Upper lobe of right lung (tissue), 1 donor: ENCODE data around the gene TTC24. TPM values are rescaled to one million over a fixed set of nuclear protein-coding genes. Genes with fewer than 3 reads are reported as not detected.

Source experiments
- ATAC-seq: fragments of 200-7000 bp; cut with Tn5 transposase; one replicate; pipeline ENCODE4 v1.9.1; 2020; ENCODE audit warnings: mild to moderate bottlenecking, moderate library complexity
- DNase-seq: peaks from one replicate; pipeline ENCODE4 v3.0.0-alpha.2; 2020
- H3K27ac ChIP-seq: fragments of 200-600 bp; one replicate; pipeline ENCODE4 v1.8.0; 2022
- H3K27me3 ChIP-seq: fragments of 200-600 bp; one replicate; pipeline ENCODE4 v1.8.0; 2022; ENCODE audit warnings: mild to moderate bottlenecking
- H3K36me3 ChIP-seq: fragments of 200-600 bp; one replicate; pipeline ENCODE4 v1.8.0; 2022
- H3K4me1 ChIP-seq: fragments of 200-600 bp; one replicate; pipeline ENCODE4 v1.8.0; 2022
- H3K4me3 ChIP-seq: fragments of 200-600 bp; one replicate; pipeline ENCODE4 v1.8.0; 2022; ENCODE audit warnings: mild to moderate bottlenecking
- H3K9me3 ChIP-seq: fragments of 200-600 bp; one replicate; pipeline ENCODE4 v1.8.0; 2022
- CTCF ChIP-seq: fragments of 200-600 bp; IDR thresholded peaks from one replicate; pipeline ENCODE4 v1.8.0; 2022; ENCODE audit warnings: antibody characterized with exemption
- intact Hi-C: fragments of 100-400 bp; cut with DNase I; formaldehyde crosslinking; loops from one replicate; pipeline ENCODE4 v1.11.0; 2022
- total RNA-seq: library from RNA; stranded (reverse); fragmentation: NEBNext Ultra II Directional; extraction: Animal tissue kit (Norgen Biotek cat#: 25700); gene quantifications from one replicate; pipeline ENCODE4 v1.2.1, GENCODE V29; 2021
- donor health status: DM: no; HTN: yes; CAD: no; lungs with severe emphysema.

Gene TTC24
- total RNA-seq, 1 donor from 2014 or later, result not detected

DNA sequence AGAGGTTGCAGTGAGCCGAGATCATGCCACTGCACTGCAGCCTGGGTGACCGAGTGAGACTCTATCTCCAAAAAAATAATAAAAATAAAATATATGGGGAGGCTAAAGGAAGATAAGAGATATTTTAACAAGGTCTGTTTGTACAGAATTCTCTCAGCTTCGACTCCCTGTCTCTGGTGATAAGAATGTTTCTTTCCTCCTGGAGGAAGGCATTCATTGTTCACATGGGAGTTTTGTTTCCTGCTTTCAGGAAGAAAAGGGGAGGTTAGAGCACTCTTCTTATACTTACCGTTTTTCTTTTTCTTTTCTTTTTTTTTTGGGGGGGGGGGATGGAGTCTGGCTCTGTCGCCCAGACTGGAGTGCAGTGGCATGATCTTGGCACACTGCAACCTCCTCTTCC lies 10.0 kb downstream of the TTC24 start:
- intact Hi-C loops, result no loop called here
- DNase-seq (no peak), ATAC-seq (no peak)
- Histone ChIP-seq H3K36me3 (peaks cover 14% of the 10 kb centered on the region), H3K27me3 (no peaks in the 10 kb centered on the region), H3K27ac (no peak overlapping the region), H3K4me1 (peaks cover 12% of the 10 kb centered on the region), H3K9me3 (no peaks in the 10 kb centered on the region), H3K4me3 (no peak overlapping the region)
- no peak for TF ChIP-seq CTCF

DNA sequence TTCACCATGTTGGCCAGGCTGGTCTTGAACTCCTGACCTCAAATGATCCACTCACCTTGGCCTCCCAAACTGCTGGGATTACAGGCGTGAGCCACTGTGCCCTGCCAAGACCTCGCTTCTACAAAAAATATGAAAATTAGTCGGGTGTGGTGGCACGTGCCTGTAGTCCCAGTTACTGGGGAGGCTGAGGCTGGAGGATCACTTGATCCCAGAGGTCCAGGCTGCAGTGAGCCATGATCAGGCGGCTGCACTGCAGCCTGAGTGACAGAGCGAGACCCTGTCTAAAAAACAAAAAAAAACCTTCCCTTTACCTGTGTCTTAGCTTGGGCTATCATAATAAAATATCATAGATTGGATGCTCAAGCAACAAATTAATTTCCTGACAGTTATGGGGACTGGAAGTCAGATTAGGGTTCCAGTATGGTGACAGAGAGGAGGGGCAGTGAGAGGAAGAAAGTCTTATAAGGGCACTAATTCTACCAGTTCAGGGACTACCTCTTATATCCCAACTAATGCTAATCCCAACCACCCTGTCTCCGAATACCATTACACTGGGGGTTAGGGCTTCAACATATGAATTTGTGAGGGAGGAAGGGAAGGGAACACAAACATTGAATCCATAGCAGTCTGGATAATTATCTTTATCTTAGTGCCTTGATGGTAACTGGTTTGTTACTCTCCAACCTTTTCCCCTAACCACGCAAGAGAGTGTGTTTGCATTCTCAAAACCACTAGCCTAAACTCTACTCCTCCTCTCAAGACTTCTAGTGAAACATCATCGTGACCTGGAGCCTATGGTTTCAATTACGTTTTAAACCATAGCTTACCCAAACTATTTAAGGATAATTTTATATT lies 11.0 kb downstream of the TTC24 start:
- Histone ChIP-seq H3K9me3 (no peaks in the 10 kb centered on the region), H3K4me3 (no peak overlapping the region), H3K4me1 (peaks cover 12% of the 10 kb centered on the region), H3K27ac (peak overlapping the region; percentile 85), H3K27me3 (no peaks in the 10 kb centered on the region), H3K36me3 (peaks cover 25% of the 10 kb centered on the region)
- no peak for TF ChIP-seq CTCF
- no peak for ATAC-seq
- no peak for DNase-seq
- intact Hi-C loops, result no loop called here

GRCh38 chr1:156591181-156591431 lies 11.6 kb downstream of the TTC24 start:
- no peaks in the 10 kb centered on the region for H3K9me3 ChIP-seq
- peak overlapping the region; percentile 91 for H3K4me3 ChIP-seq
- no peaks in the 10 kb centered on the region for H3K27me3 ChIP-seq
- peaks cover 12% of the 10 kb centered on the region for H3K4me1 ChIP-seq
- no peak for ATAC-seq
- H3K36me3 ChIP-seq, result peaks cover 29% of the 10 kb centered on the region
- TF ChIP-seq CTCF, result no peak
- intact Hi-C loops, result no loop called here
- peak overlapping the region; percentile 85 for H3K27ac ChIP-seq
- no peak for DNase-seq

DNA sequence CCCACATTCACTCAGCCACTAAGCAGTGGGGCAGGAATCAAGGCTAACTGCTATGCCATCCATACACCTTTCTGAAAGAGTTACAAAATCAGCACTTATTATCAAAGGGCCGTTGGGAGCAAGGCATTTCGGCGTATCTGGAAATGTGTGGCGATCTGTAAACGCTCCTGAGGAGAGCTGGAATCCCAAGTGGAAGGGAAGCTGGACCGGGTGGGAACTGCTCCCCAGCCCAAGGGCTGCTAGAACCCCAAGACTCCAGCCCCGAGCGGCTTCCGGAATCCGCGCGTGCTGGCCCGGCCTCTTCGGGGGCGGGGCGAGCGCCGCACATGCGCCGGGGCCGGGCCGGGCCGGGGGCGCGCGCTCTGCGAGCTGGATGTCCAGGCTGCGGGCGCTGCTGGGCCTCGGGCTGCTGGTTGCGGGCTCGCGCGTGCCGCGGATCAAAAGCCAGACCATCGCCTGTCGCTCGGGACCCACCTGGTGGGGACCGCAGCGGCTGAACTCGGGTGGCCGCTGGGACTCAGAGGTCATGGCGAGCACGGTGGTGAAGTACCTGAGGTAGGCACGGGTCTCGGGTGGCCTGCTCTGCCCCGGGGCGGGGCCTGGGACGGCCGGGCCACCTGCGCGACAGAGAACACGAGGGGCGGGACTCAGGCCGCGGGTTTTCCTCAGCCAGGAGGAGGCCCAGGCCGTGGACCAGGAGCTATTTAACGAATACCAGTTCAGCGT lies 12.1 kb downstream of the TTC24 start, which contains the start of gene NAXE:
TSS of gene NAXE (plus strand) at position 345 of the 726 bp plus-strand sequence. CDS start at position 374, 29 bp downstream.
- TF ChIP-seq CTCF, result no peak
- DNase-seq, result peak; percentile 89
- H3K9me3 ChIP-seq, result no peaks in the 10 kb centered on the region
- peak; percentile 97 for ATAC-seq
- intact Hi-C loops, result no loop called here
- H3K27me3 ChIP-seq, result no peaks in the 10 kb centered on the region
- H3K4me3 ChIP-seq, result peak within 1 kb of the TSS; percentile 91
- H3K36me3 ChIP-seq, result peaks cover 34% of the 10 kb centered on the region
- H3K27ac ChIP-seq, result peak within 1 kb of the TSS; percentile 85
- H3K4me1 ChIP-seq, result peaks cover 12% of the 10 kb centered on the region

GRCh38 chr1:156592158-156592909 lies 12.8 kb downstream of the TTC24 start:
- Histone ChIP-seq H3K4me3 (peak overlapping the region; percentile 91), H3K4me1 (peaks cover 12% of the 10 kb centered on the region), H3K27ac (peak overlapping the region; percentile 85), H3K9me3 (no peaks in the 10 kb centered on the region), H3K36me3 (peaks cover 41% of the 10 kb centered on the region), H3K27me3 (no peaks in the 10 kb centered on the region)
- no peak for TF ChIP-seq CTCF
- ATAC-seq, result no peak
- no peak for DNase-seq
- intact Hi-C loops, result no loop called here
